ENCODE data around the gene CMC2.

CMC2 gene

GRCh38 chr16:80982646-80983045 lies 24.0 kb downstream of the CMC2 start:
- H3K9me3 ChIP-seq (ENCODE audit: insufficient read depth, low read length), result no peaks in the 10 kb centered on the region
- H3K36me3 ChIP-seq (ENCODE audit: low read length), result no peaks in the 10 kb centered on the region
- H3K9me2 ChIP-seq (replicated peaks; ENCODE audit: insufficient read depth, low read length), result no peaks in the 10 kb centered on the region
- TF ChIP-seq CTCF (IDR thresholded peaks at IDR 0.05; ENCODE audit: insufficient read depth, low read length, poor library complexity, severe bottlenecking) (no peak), EZH2phosphoT487 (conservative IDR thresholded peaks at IDR 0.05; ENCODE audit: low read length) (no peak)
- peaks cover 16% of the 10 kb centered on the region; the same call in 1 of the 2 replicates for H3K79me2 ChIP-seq (ENCODE audit: insufficient read depth, low read length)
- no peak overlapping the region for H3K4me2 ChIP-seq (ENCODE audit: low read depth, low read length, poor library complexity, severe bottlenecking)
- H2AFZ ChIP-seq (ENCODE audit: low read depth, low read length, severe bottlenecking), result no peak overlapping the region
- H4K20me1 ChIP-seq (ENCODE audit: low read depth, low read length), result no peaks in the 10 kb centered on the region
- H3K9ac ChIP-seq (ENCODE audit: low read length), result no peak overlapping the region
- no peak overlapping the region for H3K4me3 ChIP-seq (ENCODE audit: insufficient read depth, low read length, poor library complexity, severe bottlenecking)
- H3K27ac ChIP-seq (ENCODE audit: low read depth, low read length), result no peak overlapping the region
- no peaks in the 10 kb centered on the region; the same call in 1 of the 2 replicates for H3F3A ChIP-seq (ENCODE audit: insufficient read depth)
- no peaks in the 10 kb centered on the region for H3K27me3 ChIP-seq (ENCODE audit: low read length)

- Histone ChIP-seq H3K9ac (ENCODE audit: low read length) (no peak overlapping the region), H3K36me3 (ENCODE audit: low read length) (0 out of 2 replicates have a peak, but pooled peaks cover under 1% of the 10 kb centered on the region), H3K79me2 (ENCODE audit: insufficient read depth, low read length) (peaks cover 16% of the 10 kb centered on the region; the same call in 1 of the 2 replicates), H3K27me3 (ENCODE audit: low read length) (no peaks in the 10 kb centered on the region), H3K4me2 (ENCODE audit: low read depth, low read length, poor library complexity, severe bottlenecking) (no peak overlapping the region), H4K20me1 (ENCODE audit: low read depth, low read length) (no peaks in the 10 kb centered on the region), H3K9me3 (ENCODE audit: insufficient read depth, low read length) (no peaks in the 10 kb centered on the region), H3F3A (ENCODE audit: insufficient read depth) (no peaks in the 10 kb centered on the region; the same call in 1 of the 2 replicates), H3K27ac (ENCODE audit: low read depth, low read length) (no peak overlapping the region), H2AFZ (ENCODE audit: low read depth, low read length, severe bottlenecking) (no peak overlapping the region), H3K9me2 (replicated peaks; ENCODE audit: insufficient read depth, low read length) (no peaks in the 10 kb centered on the region), H3K4me3 (ENCODE audit: insufficient read depth, low read length, poor library complexity, severe bottlenecking) (no peak overlapping the region)
- TF ChIP-seq EZH2phosphoT487 (conservative IDR thresholded peaks at IDR 0.05; ENCODE audit: low read length) (no peak), CTCF (IDR thresholded peaks at IDR 0.05; ENCODE audit: insufficient read depth, low read length, poor library complexity, severe bottlenecking) (no peak)
Measured at GRCh38 chr16:80981103-80981502, 25.6 kb downstream of the CMC2 start.

- H3K36me3 ChIP-seq (ENCODE audit: low read length), result 0 out of 2 replicates have a peak, but pooled peaks cover 6% of the 10 kb centered on the region
- H3K9me3 ChIP-seq (ENCODE audit: insufficient read depth, low read length), result no peaks in the 10 kb centered on the region
Measured at GRCh38 chr16:80976946-80977345, 29.7 kb downstream of the CMC2 start.

More at GRCh38 chr16:80976946-80977345, 29.7 kb downstream of the CMC2 start:
- H4K20me1 ChIP-seq (ENCODE audit: low read depth, low read length), result no peaks in the 10 kb centered on the region
- no peaks in the 10 kb centered on the region for H3K9me2 ChIP-seq (replicated peaks; ENCODE audit: insufficient read depth, low read length)
- no peak overlapping the region for H3K27ac ChIP-seq (ENCODE audit: low read depth, low read length)
- no peak overlapping the region for H2AFZ ChIP-seq (ENCODE audit: low read depth, low read length, severe bottlenecking)
- no peak for TF ChIP-seq EZH2phosphoT487 (conservative IDR thresholded peaks at IDR 0.05; ENCODE audit: low read length)
- TF ChIP-seq CTCF (IDR thresholded peaks at IDR 0.05; ENCODE audit: insufficient read depth, low read length, poor library complexity, severe bottlenecking), result no peak
- no peak overlapping the region for H3K4me2 ChIP-seq (ENCODE audit: low read depth, low read length, poor library complexity, severe bottlenecking)
- no peak overlapping the region for H3K9ac ChIP-seq (ENCODE audit: low read length)
- H3K4me3 ChIP-seq (ENCODE audit: insufficient read depth, low read length, poor library complexity, severe bottlenecking), result no peak overlapping the region
- H3F3A ChIP-seq (ENCODE audit: insufficient read depth), result no peaks in the 10 kb centered on the region
- peaks cover 4% of the 10 kb centered on the region; the same call in 1 of the 2 replicates for H3K79me2 ChIP-seq (ENCODE audit: insufficient read depth, low read length)
- no peaks in the 10 kb centered on the region for H3K27me3 ChIP-seq (ENCODE audit: low read length)

All from SU-DHL-6 (cell line).